Hepatocyte (in vitro differentiated cells): ENCODE results near the gene RPS14.

Experiments used
- CTCF ChIP-seq: fragments of 200-600 bp; sonication (generic); IDR thresholded peaks from 2 replicates; pipeline ENCODE4 v1.5.1; 2016; ENCODE audit warnings: antibody characterized with exemption, mild to moderate bottlenecking; ENCODE audit not compliant: poor library complexity
- EZH2 ChIP-seq: fragments of 200-600 bp; sonication (generic); IDR thresholded peaks from 2 replicates; pipeline ENCODE4 v1.6.1; 2016; ENCODE audit warnings: antibody characterized with exemption, mild to moderate bottlenecking, borderline replicate concordance
- EZH2phosphoT487 ChIP-seq: fragments of 200-600 bp; sonication (generic); IDR thresholded peaks from one replicate; pipeline ENCODE4 v1.6.1; 2018; ENCODE audit warnings: antibody characterized with exemption, mild to moderate bottlenecking, low read depth, moderate library complexity; ENCODE audit not compliant: unreplicated experiment, severe bottlenecking

GRCh38 chr5:150469718-150470469 lies 20.4 kb upstream of the RPS14 start:
- TF ChIP-seq CTCF, result no peak
- no peak for TF ChIP-seq EZH2
- no peak for TF ChIP-seq EZH2phosphoT487
